ENCODE data around the gene HECTD3. TPM values are rescaled to one million over a fixed set of nuclear protein-coding genes. Genes with fewer than 3 reads are reported as not detected.

The HECTD3 gene
- polyA plus RNA-seq, 3 donors = 13.9 to 53.9 (median 16.7) TPM

GRCh38 chr1:45016090-45016697, 5.1 kb upstream of the HECTD3 start:
- TF ChIP-seq CTCF (IDR thresholded peaks at IDR 0.05) = no peak
- no peak for DNase-seq
- Mint-ChIP-seq H3K4me1 (peaks cover 43% of the 10 kb centered on the region), H3K27me3 (ENCODE audit: low read depth in 3 of 3) (no peaks in the 10 kb centered on the region), H3K9me3 (peaks cover 0 to 2% (median 0%) of the 10 kb centered on the region in 7 donors), H3K4me3 (no peak overlapping the region), H3K27ac (peak overlapping the region in 2 of 7 donors; percentile 10 to 38), H3K36me3 (peaks cover 12 to 14% of the 10 kb centered on the region in 2 donors)
- no peaks in the 10 kb centered on the region for H3K27me3 ChIP-seq (ENCODE audit: control insufficient read depth in 2 of 2, insufficient read depth in 2 of 2, low read length in 2 of 2)
- H3K9ac ChIP-seq (ENCODE audit: insufficient read depth, low read length, poor library complexity, severe bottlenecking) = no peak overlapping the region
- H3K27ac ChIP-seq (ENCODE audit: low read depth in 1 of 2, low read length in 2 of 2) = no peak overlapping the region
- H2AFZ ChIP-seq (ENCODE audit: insufficient read depth, low read depth, low read length, poor library complexity, severe bottlenecking) = no peak overlapping the region
- H3K4me2 ChIP-seq (replicated peaks; ENCODE audit: extremely low read depth, low read length, poor library complexity, severe bottlenecking) = no peak overlapping the region
- intact Hi-C loops (cut with micrococcal nuclease) = loop anchor here in 1 of 2 donors (10.0 kb wide), 2 partner anchors 231 to 569 kb away; partner anchors contain the start of genes BEST4 and NASP
- H4K20me1 ChIP-seq (ENCODE audit: insufficient read depth, low read length) = peaks cover 9% of the 10 kb centered on the region
- H3K4me1 ChIP-seq (ENCODE audit: control insufficient read depth in 1 of 2, insufficient read depth in 2 of 2, low read length in 2 of 2) = peaks cover 20 to 34% of the 10 kb centered on the region in 2 donors
- H3K4me3 ChIP-seq (replicated peaks in 1 of 3; ENCODE audit: low read depth in 2 of 3, low read length in 3 of 3) = no peak overlapping the region
- no peaks in the 10 kb centered on the region for H3K9me3 ChIP-seq (replicated peaks in 1 of 2; ENCODE audit: control insufficient read depth in 1 of 2, insufficient read depth in 1 of 2, low read length in 2 of 2)
- H3K36me3 ChIP-seq (replicated peaks in 1 of 2; ENCODE audit: control insufficient read depth in 1 of 2, insufficient read depth in 2 of 2, low read length in 2 of 2) = peaks cover 3 to 13% of the 10 kb centered on the region in 2 donors
- H3K79me2 ChIP-seq (ENCODE audit: insufficient read depth, low read length) = peaks cover 15% of the 10 kb centered on the region
- no CpG with 5 or more reads among the region's 2 CpGs for WGBS (ENCODE audit: insufficient coverage)

- TF ChIP-seq CTCF (IDR thresholded peaks at IDR 0.05) = no peak
- no peak overlapping the region for H3K9ac ChIP-seq (ENCODE audit: insufficient read depth, low read length, poor library complexity, severe bottlenecking)
Measured at GRCh38 chr1:45015683-45016082, 4.6 kb upstream of the HECTD3 start.

More at GRCh38 chr1:45015683-45016082, 4.6 kb upstream of the HECTD3 start:
- H2AFZ ChIP-seq (ENCODE audit: insufficient read depth, low read depth, low read length, poor library complexity, severe bottlenecking) = no peak overlapping the region
- no peak overlapping the region for H3K4me3 Mint-ChIP-seq
- peak overlapping the region in 1 of 7 donors; percentile 7 for H3K27ac Mint-ChIP-seq
- H3K27me3 ChIP-seq (ENCODE audit: control insufficient read depth in 2 of 2, insufficient read depth in 2 of 2, low read length in 2 of 2) = no peaks in the 10 kb centered on the region
- peaks cover 3 to 13% of the 10 kb centered on the region in 2 donors for H3K36me3 ChIP-seq (replicated peaks in 1 of 2; ENCODE audit: control insufficient read depth in 1 of 2, insufficient read depth in 2 of 2, low read length in 2 of 2)
- H3K4me1 ChIP-seq (ENCODE audit: control insufficient read depth in 1 of 2, insufficient read depth in 2 of 2, low read length in 2 of 2) = peaks cover 20 to 37% of the 10 kb centered on the region in 2 donors
- peaks cover 44% of the 10 kb centered on the region for H3K4me1 Mint-ChIP-seq
- no peak for DNase-seq
- no peaks in the 10 kb centered on the region for H3K9me3 ChIP-seq (replicated peaks in 1 of 2; ENCODE audit: control insufficient read depth in 1 of 2, insufficient read depth in 1 of 2, low read length in 2 of 2)
- H3K4me3 ChIP-seq (replicated peaks in 1 of 3; ENCODE audit: low read depth in 2 of 3, low read length in 3 of 3) = no peak overlapping the region
- no peaks in the 10 kb centered on the region for H3K27me3 Mint-ChIP-seq (ENCODE audit: low read depth in 3 of 3)
- WGBS (ENCODE audit: insufficient coverage) = no CpG with 5 or more reads among the region's 2 CpGs
- H3K9me3 Mint-ChIP-seq = peaks cover 0 to 2% (median 0%) of the 10 kb centered on the region in 7 donors
- peaks cover 9% of the 10 kb centered on the region for H4K20me1 ChIP-seq (ENCODE audit: insufficient read depth, low read length)
- no peak overlapping the region for H3K27ac ChIP-seq (ENCODE audit: low read depth in 1 of 2, low read length in 2 of 2)
- H3K36me3 Mint-ChIP-seq = peaks cover 12 to 14% of the 10 kb centered on the region in 2 donors
- H3K4me2 ChIP-seq (replicated peaks; ENCODE audit: extremely low read depth, low read length, poor library complexity, severe bottlenecking) = no peak overlapping the region
- intact Hi-C loops (cut with micrococcal nuclease) = loop anchor here (1.0 to 10.0 kb wide), 3 partner anchors 231 to 569 kb away; partner anchors contain the start of genes BEST4 (in 1 of the 2) and NASP (in 1 of the 2)
- peaks cover 20% of the 10 kb centered on the region for H3K79me2 ChIP-seq (ENCODE audit: insufficient read depth, low read length)

Data from CD14-positive monocyte (primary cell).